GM12878 (cell line): Measurements from ENCODE around the gene TCF12. TPM values are rescaled to one million over a fixed set of nuclear protein-coding genes. Genes with fewer than 3 reads are reported as not detected.

Experiments
- ATAC-seq: fragments of 200-7000 bp; cut with Tn5 transposase; 3 replicates; pipeline ENCODE4 v1.9.1; 2020; ENCODE audit warnings: mild to moderate bottlenecking, moderate library complexity
- BruUV-seq: library from RNA; stranded (reverse); fragments of 400-500 nt; replicated peaks from 2 replicates; lab custom pipeline; 2021; lab: Mats Ljungman, UMichigan
- CTCF ChIA-PET: fragments of 300-600 bp; sonication (Branson Sonifier 250); formaldehyde crosslinking; extraction: SDS; loops from one replicate; lab custom pipeline; 2021; ENCODE audit warnings: inconsistent platforms; lab: Yijun Ruan, JAX
- POLR2A ChIA-PET: fragments of 350-600 bp; formaldehyde crosslinking; extraction: SDS; loops from one replicate; lab custom pipeline; 2021; ENCODE audit warnings: inconsistent platforms; lab: Charles Lee
- RAD21 ChIA-PET: fragments of 300-600 bp; sonication (Branson Sonifier 250); formaldehyde crosslinking; loops from one replicate; lab custom pipeline; 2023; ENCODE audit warnings: antibody characterized with exemption; ENCODE audit not compliant: unreplicated experiment; lab: Charles Lee
- SMC1A ChIA-PET: fragments of 300-600 bp; sonication (Branson Sonifier 250); formaldehyde crosslinking; loops from one replicate; lab custom pipeline; 2023; ENCODE audit not compliant: unreplicated experiment, uncharacterized antibody; lab: Charles Lee
- DNase-seq: peaks from one replicate; pipeline ENCODE4 v3.0.0-alpha.2; 2011; ENCODE audit warnings: low read depth, low spot score
- FAIRE-seq: peaks from 3 replicates; lab custom pipeline; 2011; peaks lifted over from hg19 to GRCh38; lab: Jason Lieb, UNC
- H2AFZ ChIP-seq: 2 replicates; pipeline ENCODE4 v1.6.0; 2011; ENCODE audit warnings: low read depth, low read length, control low read depth; ENCODE audit not compliant: control insufficient read depth
- H3K27ac ChIP-seq: 2 replicates; pipeline ENCODE4 v1.5.1; 2011; ENCODE audit warnings: control low read depth; ENCODE audit not compliant: control insufficient read depth, insufficient read depth
- H3K27me3 ChIP-seq, 2 experiments: replicated peaks in 1 of 2; 2 replicates each; pipeline versions ENCODE4 v1.6.0 to v1.6.1; 2011; ENCODE audit warnings: low read length in 1 of 2; ENCODE audit not compliant: control insufficient read depth in 2 of 2, insufficient read depth in 2 of 2
- H3K36me3 ChIP-seq, 2 experiments: 2 replicates each; pipeline ENCODE4 v1.5.1; 2011; ENCODE audit warnings: low read length in 1 of 2; ENCODE audit not compliant: control insufficient read depth in 2 of 2, insufficient read depth in 2 of 2
- H3K4me1 ChIP-seq: 2 replicates; pipeline ENCODE4 v1.6.1; 2011; ENCODE audit warnings: mild to moderate bottlenecking, low read length, moderate library complexity, mixed read lengths; ENCODE audit not compliant: control insufficient read depth, insufficient read depth
- H3K4me2 ChIP-seq: 2 replicates; pipeline ENCODE4 v1.6.0; 2011; ENCODE audit warnings: control low read depth; ENCODE audit not compliant: control insufficient read depth, insufficient read depth
- H3K4me3 ChIP-seq: fragments of 200-600 bp; sonication (generic); 2 replicates; pipeline ENCODE4 v1.5.1; 2016
- H3K79me2 ChIP-seq: 2 replicates; pipeline ENCODE4 v1.6.0; 2011; ENCODE audit warnings: low read length; ENCODE audit not compliant: control insufficient read depth, insufficient read depth
- H3K9ac ChIP-seq: 2 replicates; pipeline ENCODE4 v1.8.0; 2011; ENCODE audit warnings: low read length, control low read depth, mixed read lengths; ENCODE audit not compliant: control insufficient read depth, insufficient read depth
- H3K9me3 ChIP-seq: replicated peaks from 3 replicates; pipeline ENCODE4 v1.5.1; 2011; ENCODE audit warnings: mild to moderate bottlenecking, low read length; ENCODE audit not compliant: control insufficient read depth, insufficient read depth
- H4K20me1 ChIP-seq: 2 replicates; pipeline ENCODE4 v1.6.0; 2011; ENCODE audit not compliant: control insufficient read depth, insufficient read depth
- CHD2 ChIP-seq: IDR thresholded peaks from 2 replicates; pipeline ENCODE4 v1.6.1; 2011; ENCODE audit warnings: low read depth, low read length, improper control_type of control experiment, borderline replicate concordance
- POLR2AphosphoS2 ChIP-seq: IDR thresholded peaks from 2 replicates; pipeline ENCODE4 v1.6.1; 2011; ENCODE audit warnings: low read depth, mild to moderate bottlenecking, low read length, improper control_type of control experiment, moderate library complexity
- SP1 ChIP-seq: IDR thresholded peaks from one replicate; pipeline ENCODE4 v1.6.1; 2011; ENCODE audit warnings: low read depth, low read length
- SREBF2 ChIP-seq: IDR thresholded peaks from 2 replicates; pipeline ENCODE4 v1.6.1; 2012; ENCODE audit warnings: mild to moderate bottlenecking, low read length
- ZNF24 ChIP-seq: fragments of 450-650 bp; IDR thresholded peaks from 2 replicates; pipeline ENCODE4 v1.6.1; 2017; ENCODE audit warnings: antibody characterized with exemption, mild to moderate bottlenecking
- ZNF622 ChIP-seq: fragments of 450-650 bp; IDR thresholded peaks from 2 replicates; pipeline ENCODE4 v1.6.1; 2017; ENCODE audit warnings: mild to moderate bottlenecking, inconsistent platforms
- WGBS: methylation state at CpG from one replicate; pipeline ENCODE4 v1.1.6; 2016; ENCODE audit warnings: low lambda C conversion rate; ENCODE audit not compliant: insufficient replicate concordance, insufficient coverage; ENCODE audit errors: missing lambda C conversion rate; 5-methylcytosine and 5-hydroxymethylcytosine counted together
- in situ Hi-C: fragments of 300-500 bp; cut with MboI; formaldehyde crosslinking; loops from 9 replicates; pipeline ENCODE4 v1.14.3; 2018; ENCODE audit warnings: mixed read lengths
- intact Hi-C: fragments of 100-400 bp; cut with micrococcal nuclease; formaldehyde crosslinking; loops from one replicate; pipeline ENCODE4 v1.14.2; 2022; ENCODE audit not compliant: unreplicated experiment
- polyA plus RNA-seq, 11 experiments: library from polyadenylated mRNA; depleted of rRNA in 4 of 11; unstranded in 6 of 11; stranded (reverse) in 5 of 11; fragments of >200 nt; fragmentation: Nextera tagmentation in 4 of 11; fragmentation: Illumina TruSeq in 1 of 11; extraction: Ambion mirVana in 4 of 11; extraction: Trizol in 1 of 11; gene quantifications; 1 replicate in 1 of 11; 2 replicates in 10 of 11; pipeline versions ENCODE4 v1.2.1 to v1.2.3, GENCODE V29; 2011 to 2016; ENCODE audit warnings: inconsistent platforms in 2 of 11, missing spikeins in 2 of 11, low read depth in 1 of 11
- total RNA-seq, 4 experiments: library from RNA; depleted of rRNA in 3 of 4; stranded (reverse); fragments of >200 nt in 3 of 4; fragmentation: Illumina TruSeq in 1 of 4; extraction: Trizol in 1 of 4; gene quantifications; 2 replicates each; pipeline versions ENCODE4 v1.2.1 to v1.2.3, GENCODE V29; 2013 to 2021
- TF ChIP-seq, protein P1 (sequence below): fragments of 450-650 bp; IDR thresholded peaks from 2 replicates; pipeline ENCODE4 v1.6.1; 2018; ENCODE audit warnings: borderline replicate concordance, mild to moderate bottlenecking; ENCODE audit not compliant: partially characterized antibody
- TF ChIP-seq, protein P2 (sequence below): fragments of 450-650 bp; IDR thresholded peaks from 2 replicates; pipeline ENCODE4 v1.6.1; 2014; ENCODE audit warnings: mild to moderate bottlenecking

The TCF12 gene
- total and polyA plus RNA-seq, 10 of the 15 experiments (the other 5 are each of a cell fraction or from before 2014, with no cell fraction given): 8.2 to 70.9 (median 49.5) TPM

DNA sequence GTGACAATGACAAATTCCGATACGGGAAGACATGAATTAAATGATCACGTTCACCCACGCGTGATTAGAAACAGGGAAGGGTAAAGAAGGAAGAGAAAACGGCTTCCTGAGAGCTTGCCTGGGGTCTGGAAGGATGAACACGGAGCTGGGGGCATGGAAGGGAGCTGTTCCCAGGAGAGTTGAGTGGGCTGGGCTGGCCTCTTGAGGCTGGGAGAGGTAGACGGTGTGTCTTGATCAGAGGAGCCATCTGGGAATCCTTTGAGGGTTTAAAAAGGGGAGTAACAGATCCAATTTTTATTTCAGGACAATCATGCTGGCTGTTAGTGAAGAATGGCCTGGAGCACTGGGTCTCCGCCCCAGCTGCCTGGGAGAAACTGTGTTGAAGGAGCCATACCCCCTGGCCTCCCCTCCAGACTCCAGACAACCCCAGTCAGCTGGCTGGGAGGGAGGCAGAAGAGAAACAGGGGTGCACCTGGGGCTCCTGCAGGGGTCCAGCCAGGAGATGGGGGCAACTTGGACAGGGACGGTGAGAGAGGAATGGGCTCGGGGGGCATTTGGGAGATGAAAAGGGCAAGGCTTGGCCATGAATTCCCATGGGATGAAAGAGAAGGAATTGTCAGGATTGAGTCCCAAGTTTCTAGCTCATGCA, 404.3 kb downstream of the TCF12 start (continued):
- TF ChIP-seq, protein P1, sequence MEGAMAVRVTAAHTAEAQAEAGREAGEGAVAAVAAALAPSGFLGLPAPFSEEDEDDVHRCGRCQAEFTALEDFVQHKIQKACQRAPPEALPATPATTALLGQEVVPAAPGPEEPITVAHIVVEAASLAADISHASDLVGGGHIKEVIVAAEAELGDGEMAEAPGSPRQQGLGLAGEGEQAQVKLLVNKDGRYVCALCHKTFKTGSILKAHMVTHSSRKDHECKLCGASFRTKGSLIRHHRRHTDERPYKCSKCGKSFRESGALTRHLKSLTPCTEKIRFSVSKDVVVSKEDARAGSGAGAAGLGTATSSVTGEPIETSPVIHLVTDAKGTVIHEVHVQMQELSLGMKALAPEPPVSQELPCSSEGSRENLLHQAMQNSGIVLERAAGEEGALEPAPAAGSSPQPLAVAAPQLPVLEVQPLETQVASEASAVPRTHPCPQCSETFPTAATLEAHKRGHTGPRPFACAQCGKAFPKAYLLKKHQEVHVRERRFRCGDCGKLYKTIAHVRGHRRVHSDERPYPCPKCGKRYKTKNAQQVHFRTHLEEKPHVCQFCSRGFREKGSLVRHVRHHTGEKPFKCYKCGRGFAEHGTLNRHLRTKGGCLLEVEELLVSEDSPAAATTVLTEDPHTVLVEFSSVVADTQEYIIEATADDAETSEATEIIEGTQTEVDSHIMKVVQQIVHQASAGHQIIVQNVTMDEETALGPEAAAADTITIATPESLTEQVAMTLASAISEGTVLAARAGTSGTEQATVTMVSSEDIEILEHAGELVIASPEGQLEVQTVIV: no peak

DNA sequence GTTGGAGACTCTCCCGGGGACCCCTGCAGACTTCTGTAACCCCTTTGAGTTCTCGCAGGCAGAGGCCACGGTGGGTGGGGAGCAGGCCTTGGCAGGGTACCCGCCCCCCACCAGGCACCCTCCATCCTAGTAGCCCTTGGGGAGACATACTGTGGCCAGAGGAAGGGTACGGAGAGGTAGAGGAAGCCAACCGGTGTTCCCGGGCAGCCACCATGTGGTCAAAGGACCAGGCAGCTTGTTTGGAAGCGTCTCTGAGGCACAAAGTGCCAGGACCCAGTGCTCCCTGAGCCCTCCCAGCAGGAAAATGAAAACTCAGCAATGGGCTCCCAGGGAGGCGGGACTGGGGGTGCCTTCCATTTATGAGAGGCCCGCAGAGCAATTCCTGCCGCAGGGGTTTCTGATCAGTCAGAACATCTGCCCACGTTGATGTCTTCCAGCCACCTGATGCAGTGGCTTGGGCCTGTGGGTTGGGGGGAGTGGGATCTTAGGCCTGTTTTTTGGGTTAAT, 404.9 kb downstream of the TCF12 start:
- no TSS peak for BruUV-seq

More for the DNA sequence above, 404.9 kb downstream of the TCF12 start:
- Histone ChIP-seq H4K20me1 (no peaks in the 10 kb centered on the region), H3K36me3 (no peaks in the 10 kb centered on the region), H3K27ac (no peak overlapping the region), H3K4me3 (no peak overlapping the region), H3K4me1 (no peaks in the 10 kb centered on the region), H3K4me2 (no peak overlapping the region), H3K9ac (no peak overlapping the region), H3K79me2 (no peaks in the 10 kb centered on the region), H3K27me3 (no peaks in the 10 kb centered on the region), H3K9me3 (no peaks in the 10 kb centered on the region), H2AFZ (no peak overlapping the region)
- POLR2A ChIA-PET: no interaction called here
- intact Hi-C loops (no loop called here), in situ Hi-C loops (no loop called here)
- CTCF ChIA-PET: interaction anchor here (1.2 to 2.3 kb wide), 2 partner anchors 177 to 178 kb away, joined by 3 to 5 read pairs; no protein-coding TSS in a partner anchor
- TF ChIP-seq ZNF622: no peak
- no peak for TF ChIP-seq CHD2
- TF ChIP-seq SREBF2: no peak
- no peak for TF ChIP-seq POLR2AphosphoS2
- TF ChIP-seq, protein P2, sequence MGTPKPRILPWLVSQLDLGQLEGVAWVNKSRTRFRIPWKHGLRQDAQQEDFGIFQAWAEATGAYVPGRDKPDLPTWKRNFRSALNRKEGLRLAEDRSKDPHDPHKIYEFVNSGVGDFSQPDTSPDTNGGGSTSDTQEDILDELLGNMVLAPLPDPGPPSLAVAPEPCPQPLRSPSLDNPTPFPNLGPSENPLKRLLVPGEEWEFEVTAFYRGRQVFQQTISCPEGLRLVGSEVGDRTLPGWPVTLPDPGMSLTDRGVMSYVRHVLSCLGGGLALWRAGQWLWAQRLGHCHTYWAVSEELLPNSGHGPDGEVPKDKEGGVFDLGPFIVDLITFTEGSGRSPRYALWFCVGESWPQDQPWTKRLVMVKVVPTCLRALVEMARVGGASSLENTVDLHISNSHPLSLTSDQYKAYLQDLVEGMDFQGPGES: no peak
- no peak for TF ChIP-seq ZNF24
- TF ChIP-seq SP1: no peak
- RAD21 ChIA-PET: interaction anchor here (0.5 kb wide), 1 partner anchor 46 kb away, joined by 4 read pairs; no protein-coding TSS in a partner anchor
- ATAC-seq: no peak
- WGBS: 65% methylated on average over 12 of the region's 12 CpGs
- no peak for FAIRE-seq
- DNase-seq: no peak
- SMC1A ChIA-PET: no interaction called here
